ENCODE data around the gene POLD1.
A peak's percentile ranks its signal among the peaks of the same experiment; 100 is the strongest.
"Not testable (repeated sequence)": the region's sequence is repeated elsewhere in the genome, so short reads cannot be mapped to it uniquely, and the experiment has no call there.

POLD1 gene

DNA sequence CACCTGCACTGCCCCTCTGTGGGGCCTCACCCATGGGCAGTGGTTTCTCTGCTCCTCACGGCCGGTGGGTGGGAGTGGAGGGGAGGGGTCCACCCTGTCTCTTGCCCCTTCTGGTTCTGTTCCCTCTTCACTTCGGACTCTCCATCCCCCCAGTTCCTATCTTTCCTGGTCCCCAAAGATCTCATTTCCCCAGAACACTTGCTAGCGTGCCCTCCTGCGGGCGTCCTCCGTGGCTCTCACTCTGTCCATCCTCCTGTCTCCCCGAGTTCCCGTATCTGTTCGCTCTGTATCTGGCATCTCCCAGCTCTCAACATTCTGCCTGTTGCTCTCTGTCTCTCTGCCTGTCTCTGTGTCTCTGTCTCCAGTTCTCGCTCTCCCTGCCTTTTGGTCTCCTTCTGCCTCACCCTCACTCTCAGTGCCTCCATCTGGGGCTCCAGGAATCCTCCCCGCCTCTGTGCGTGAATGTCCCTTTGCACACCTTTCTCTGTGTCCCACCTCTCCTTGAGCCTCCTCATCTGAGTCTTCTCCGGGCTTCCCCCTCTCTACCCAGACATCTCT is 35.0 kb downstream of the POLD1 start:
- no peak for DNase-seq

DNA sequence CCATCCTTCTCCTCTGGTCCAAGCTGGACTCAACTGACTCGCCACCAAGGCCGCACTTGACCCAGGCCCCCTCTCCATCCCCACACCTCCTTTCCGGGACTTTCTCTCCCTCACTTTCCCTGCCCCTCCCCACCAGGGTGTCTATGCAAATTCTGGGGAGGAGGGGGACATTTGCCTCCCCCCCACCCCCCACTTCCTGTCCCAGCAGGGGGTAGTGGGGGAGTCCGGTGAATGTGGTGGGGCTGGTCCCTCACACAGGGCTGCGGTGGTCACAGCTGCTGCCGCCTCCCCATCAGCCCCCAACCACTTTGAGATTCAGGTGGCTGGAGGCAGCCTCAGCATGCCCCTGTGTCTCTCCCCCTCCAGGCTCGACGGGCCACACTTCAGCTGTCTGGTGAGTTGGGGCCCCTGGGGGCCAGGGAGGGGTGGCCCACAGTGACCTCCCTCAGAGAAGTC is 35.5 kb downstream of the POLD1 start:
- DNase-seq = no peak

GRCh38 chr19:50420127-50420526 is 36.0 kb downstream of the POLD1 start:
- no peak for DNase-seq

- DNase-seq = no peak
Measured at GRCh38 chr19:50420808-50421207, 36.7 kb downstream of the POLD1 start.

- no peak for DNase-seq
Measured at GRCh38 chr19:50422397-50423278, 38.5 kb downstream of the POLD1 start.

- no peak for DNase-seq
Measured at GRCh38 chr19:50423279-50424113, 39.3 kb downstream of the POLD1 start.

GRCh38 chr19:50425581-50425980 is 41.4 kb downstream of the POLD1 start:
- DNase-seq = no peak

DNA sequence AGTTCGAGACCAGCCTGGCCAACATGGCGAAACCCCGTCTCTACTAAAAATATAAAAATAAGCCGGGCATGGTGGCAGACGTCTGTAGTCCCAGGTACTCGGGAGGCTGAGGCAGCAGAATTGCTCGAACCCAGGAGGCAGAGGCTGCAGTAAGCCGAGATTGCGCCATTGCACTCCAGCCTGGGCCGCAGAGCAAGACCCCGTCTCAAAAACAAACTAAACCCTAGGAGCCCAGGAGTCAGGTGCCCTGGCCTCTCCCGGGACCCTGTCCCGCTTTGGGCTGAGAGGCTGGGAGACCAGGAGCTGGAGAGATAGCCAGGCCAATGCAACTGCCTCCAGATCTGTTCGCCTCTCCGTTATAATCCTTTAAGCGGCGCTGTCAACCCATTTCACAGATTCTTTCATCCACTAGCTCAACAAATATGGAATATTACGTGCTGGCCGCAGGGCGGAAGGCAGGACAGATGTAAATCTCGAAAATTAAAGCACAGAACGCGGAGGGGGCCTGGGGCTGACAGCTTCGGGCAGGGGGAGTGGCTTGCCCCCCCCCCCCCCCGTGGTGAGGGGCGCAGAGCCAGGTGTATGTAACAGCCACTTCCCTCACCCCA is 43.3 kb downstream of the POLD1 start:
- DNase-seq = no peak

- DNase-seq = no peak
Measured at GRCh38 chr19:50427997-50428425, 43.9 kb downstream of the POLD1 start.

DNA sequence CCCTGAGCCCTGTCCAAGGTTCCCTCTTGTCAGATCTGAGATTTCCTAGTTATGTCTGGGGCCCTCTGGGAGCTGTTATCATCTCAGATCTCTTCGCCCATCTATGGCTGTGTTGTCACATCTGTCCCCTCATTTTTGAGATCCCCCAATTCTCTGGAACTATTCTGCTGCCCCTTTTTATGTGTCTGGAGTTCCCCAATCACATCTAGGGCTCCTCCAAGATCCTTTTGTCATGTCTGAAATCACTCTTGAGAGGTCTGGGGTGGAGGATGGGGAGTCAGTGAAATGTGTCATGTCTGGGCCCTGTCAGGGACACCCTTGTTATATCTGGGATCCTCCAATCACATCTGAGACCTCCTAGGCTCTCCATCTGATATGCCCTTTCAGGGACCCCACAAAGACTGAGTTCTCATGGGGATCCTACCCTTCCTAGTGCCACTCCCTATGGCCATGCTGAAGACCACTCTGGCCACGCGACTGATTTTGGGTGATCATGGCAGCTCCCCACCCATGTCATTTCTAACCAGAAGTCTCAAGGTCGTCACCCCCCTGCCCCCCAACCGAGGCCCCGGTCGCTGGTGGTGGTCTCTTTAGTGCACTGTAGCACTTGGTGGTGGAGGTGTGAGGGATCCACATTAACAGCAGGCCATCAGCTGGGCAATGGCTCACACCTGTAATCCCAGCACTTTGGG is 44.8 kb downstream of the POLD1 start:
- no peak for DNase-seq

GRCh38 chr19:50430888-50431342 is 46.8 kb downstream of the POLD1 start:
- DNase-seq = peak; percentile 19

DNA sequence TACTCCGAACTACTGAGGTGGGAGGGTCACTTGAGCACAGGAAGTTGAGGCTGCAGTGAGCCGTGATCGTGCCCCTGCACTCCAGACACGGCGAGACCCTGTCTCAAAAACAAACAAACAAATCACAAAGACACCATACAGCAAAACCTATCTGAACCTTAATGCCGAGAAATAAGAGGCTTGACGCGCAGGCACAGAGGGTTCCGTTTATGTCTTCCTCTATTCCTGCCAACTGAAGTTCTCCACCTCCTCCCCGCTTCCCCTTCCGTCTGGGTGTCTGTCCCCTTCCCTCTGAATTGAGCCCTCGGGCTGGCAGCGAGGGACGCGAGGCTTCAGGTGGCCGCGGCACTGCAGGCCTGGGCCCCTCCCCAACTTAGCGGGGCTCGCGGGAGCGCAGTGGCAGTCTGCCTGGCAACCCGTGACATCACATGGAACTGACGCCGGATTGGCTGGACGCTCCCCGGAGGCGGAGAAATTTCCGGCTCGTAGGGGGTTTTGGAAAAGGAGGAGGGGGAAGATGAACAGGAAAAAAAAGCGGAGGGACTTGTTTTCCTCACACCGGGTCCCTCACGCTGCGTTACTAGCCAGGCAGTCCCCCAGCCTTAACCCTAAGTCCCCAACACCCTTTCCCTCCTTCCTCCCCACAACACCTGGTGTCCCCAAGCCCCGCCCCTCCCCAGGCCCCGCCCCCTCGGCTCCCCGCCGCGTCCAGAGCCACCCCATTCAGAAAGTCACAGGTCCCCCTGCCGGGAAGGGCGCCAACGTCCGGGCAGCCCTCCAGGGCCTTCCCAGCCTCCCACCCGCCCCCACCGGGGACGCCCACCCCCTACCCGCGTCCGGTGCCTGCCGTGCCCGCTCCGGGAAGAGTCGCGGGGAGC is 47.4 kb downstream of the POLD1 start:
- DNase-seq = peak; percentile 85

GRCh38 chr19:50432221-50433028 is 48.3 kb downstream of the POLD1 start, which contains the start of gene MYBPC2:
Gene MYBPC2, plus strand, starts transcription at chr19:50432892. Its CDS starts 62 bp downstream, at chr19:50432954.
- no peak for DNase-seq

GRCh38 chr19:50433201-50434180 is 49.3 kb downstream of the POLD1 start:
- no peak for DNase-seq

DNA sequence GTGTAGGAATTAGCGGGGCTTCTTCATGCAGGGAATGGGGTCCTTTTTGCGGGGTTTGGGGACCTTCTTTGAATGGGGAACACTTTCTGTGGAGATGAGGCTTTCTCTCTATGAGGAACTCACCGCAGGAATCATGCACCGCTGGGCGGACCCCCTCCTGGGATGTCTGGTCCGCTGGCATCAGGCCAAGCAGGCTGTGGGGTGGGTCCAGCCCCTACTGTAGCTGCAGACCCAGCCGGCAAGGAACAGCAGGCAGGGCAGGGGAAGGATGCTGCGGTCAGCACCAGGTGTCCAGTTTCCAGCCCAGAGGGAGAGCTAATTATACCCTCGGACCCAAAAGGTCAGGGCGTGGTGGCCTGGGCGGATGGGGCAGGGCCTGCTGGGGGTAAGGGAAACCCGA is 50.4 kb downstream of the POLD1 start:
- no peak for DNase-seq

DNA sequence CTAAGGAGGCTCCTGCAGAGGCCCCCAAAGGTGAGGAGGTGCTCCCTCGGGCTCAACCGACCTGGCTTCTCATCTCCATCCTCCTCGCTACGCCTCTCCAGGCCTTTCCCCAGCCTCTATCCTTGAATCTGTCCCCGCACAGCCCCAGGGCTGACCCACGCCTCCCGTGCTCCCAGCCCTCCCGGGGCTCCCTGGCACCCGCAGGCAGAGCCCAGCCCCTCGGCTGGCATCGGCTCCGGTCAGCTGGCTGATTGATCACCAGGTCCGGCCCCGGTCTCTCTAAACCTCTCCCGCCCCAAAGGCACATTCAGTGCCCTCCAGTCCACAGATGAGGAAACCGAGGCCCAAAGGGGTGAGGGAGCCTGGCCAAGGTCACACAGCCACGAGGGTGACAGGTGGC is 51.1 kb downstream of the POLD1 start:
- no peak for DNase-seq

- DNase-seq = no peak
Measured at GRCh38 chr19:50435627-50436026, 51.5 kb downstream of the POLD1 start.

GRCh38 chr19:50437862-50438449 is 53.8 kb downstream of the POLD1 start:
- DNase-seq = no peak

GRCh38 chr19:50439130-50439529 is 55.0 kb downstream of the POLD1 start:
- DNase-seq = not testable (repeated sequence)

Data from NCI-H1436 (cell line).